Keratinocyte (primary cell): ENCODE results near the gene NLRP9. TPM values are rescaled to one million over a fixed set of nuclear protein-coding genes. Genes with fewer than 3 reads are reported as not detected.
"Not testable (repeated sequence)": the region's sequence is repeated elsewhere in the genome, so short reads cannot be mapped to it uniquely, and the experiment has no call there.

Experiments
- DNase-seq: peaks from one replicate; pipeline ENCODE4 v3.0.0-alpha.2; 2011; ENCODE audit warnings: low read depth, missing footprints, low spot score
- FAIRE-seq: peaks from 2 replicates; lab custom pipeline; 2011; peaks lifted over from hg19 to GRCh38; lab: Jason Lieb, UNC
- H2AFZ ChIP-seq: 2 replicates; pipeline ENCODE4 v1.6.0; 2012; ENCODE audit warnings: low read length, control low read depth, inconsistent platforms; ENCODE audit not compliant: control insufficient read depth
- H3K27ac ChIP-seq: 2 replicates; pipeline ENCODE4 v1.5.1; 2011; ENCODE audit warnings: low read length; ENCODE audit not compliant: control insufficient read depth, insufficient read depth
- H3K27me3 ChIP-seq: 3 replicates; pipeline ENCODE4 v1.6.0; 2011; ENCODE audit warnings: low read length; ENCODE audit not compliant: control insufficient read depth, insufficient read depth; ENCODE audit errors: extremely low read depth
- H3K36me3 ChIP-seq, 2 experiments: 2 replicates in 1 of 2; 3 replicates in 1 of 2; pipeline ENCODE4 v1.5.1; 2011; ENCODE audit warnings: low read length in 2 of 2, mild to moderate bottlenecking in 1 of 2; ENCODE audit not compliant: control insufficient read depth in 2 of 2, insufficient read depth in 2 of 2; ENCODE audit errors: extremely low read depth in 1 of 2
- H3K4me1 ChIP-seq: 3 replicates; pipeline ENCODE4 v1.5.1; 2011; ENCODE audit warnings: low read length; ENCODE audit not compliant: control insufficient read depth, insufficient read depth; ENCODE audit errors: extremely low read depth
- H3K4me2 ChIP-seq: 3 replicates; pipeline ENCODE4 v1.6.0; 2011; ENCODE audit warnings: low read depth, low read length; ENCODE audit not compliant: control insufficient read depth, insufficient read depth; ENCODE audit errors: extremely low read depth
- H3K4me3 ChIP-seq, 3 experiments: fragments of 200-600 bp in 1 of 3; sonication (generic) in 1 of 3; 2 replicates in 2 of 3; 3 replicates in 1 of 3; pipeline ENCODE4 v1.5.1; 2011 to 2016; ENCODE audit warnings: low read length in 3 of 3, mild to moderate bottlenecking in 3 of 3, control low read depth in 2 of 3, inconsistent platforms in 1 of 3, low read depth in 1 of 3, mixed read lengths in 1 of 3, mixed run types in 1 of 3, moderate library complexity in 1 of 3; ENCODE audit not compliant: control insufficient read depth in 2 of 3, insufficient read depth in 2 of 3; ENCODE audit errors: extremely low read depth in 1 of 3
- H3K79me2 ChIP-seq: 2 replicates; pipeline ENCODE4 v1.6.0; 2012; ENCODE audit warnings: low read length; ENCODE audit not compliant: control insufficient read depth, insufficient read depth
- H3K9ac ChIP-seq: 3 replicates; pipeline ENCODE4 v1.6.0; 2011; ENCODE audit warnings: low read length; ENCODE audit not compliant: control insufficient read depth, insufficient read depth; ENCODE audit errors: extremely low read depth
- H3K9me1 ChIP-seq: 3 replicates; pipeline ENCODE4 v1.6.0; 2011; ENCODE audit warnings: low read length; ENCODE audit not compliant: control insufficient read depth, insufficient read depth; ENCODE audit errors: extremely low read depth
- H3K9me3 ChIP-seq: 2 replicates; pipeline ENCODE4 v1.5.1; 2012; ENCODE audit warnings: low read depth, low read length; ENCODE audit not compliant: control insufficient read depth
- H4K20me1 ChIP-seq: 3 replicates; pipeline ENCODE4 v1.6.0; 2011; ENCODE audit warnings: low read length; ENCODE audit not compliant: control insufficient read depth, insufficient read depth; ENCODE audit errors: extremely low read depth
- EZH2 ChIP-seq: IDR thresholded peaks from one replicate; pipeline ENCODE4 v1.6.1; 2012; ENCODE audit warnings: inconsistent platforms, mild to moderate bottlenecking, low read length, moderate library complexity
- dilution Hi-C: fragments of 300-500 bp; cut with MboI; formaldehyde crosslinking; loops from one replicate; pipeline ENCODE4 v1.7.0; 2020; ENCODE audit warnings: low sequenced_read_pairs; ENCODE audit not compliant: extremely low pct_ligation_motif_present
- polyA plus RNA-seq, 5 experiments: library from polyadenylated mRNA; depleted of rRNA in 3 of 5; stranded (reverse) in 3 of 5; stranded (forward) in 1 of 5; unstranded in 1 of 5; fragments of >200 nt; gene quantifications; 1 replicate in 1 of 5; 2 replicates in 3 of 5; 3 replicates in 1 of 5; pipeline versions ENCODE4 v1.2.1 to v1.2.3, GENCODE V29; 2011 to 2012; ENCODE audit warnings: missing spikeins in 2 of 5, low read depth in 1 of 5, low replicate concordance in 1 of 5
- TF ChIP-seq, protein P1 (sequence below), 3 experiments: IDR thresholded peaks in 1 of 3; conservative IDR thresholded peaks in 1 of 3; optimal IDR thresholded peaks in 1 of 3; 2 replicates in 2 of 3; 3 replicates in 1 of 3; pipeline versions ENCODE3 to v1.5.1; 2011; ENCODE audit warnings: low read length in 3 of 3, mild to moderate bottlenecking in 3 of 3, moderate library complexity in 2 of 3, control low read depth in 1 of 3, inconsistent platforms in 1 of 3; ENCODE audit not compliant: insufficient read depth in 2 of 3; ENCODE audit errors: extremely low read depth in 1 of 3

Gene NLRP9
- polyA plus RNA-seq, 1 donor (not counting 4 experiments of a cell fraction or from before 2014, with no cell fraction given), result not detected

DNA sequence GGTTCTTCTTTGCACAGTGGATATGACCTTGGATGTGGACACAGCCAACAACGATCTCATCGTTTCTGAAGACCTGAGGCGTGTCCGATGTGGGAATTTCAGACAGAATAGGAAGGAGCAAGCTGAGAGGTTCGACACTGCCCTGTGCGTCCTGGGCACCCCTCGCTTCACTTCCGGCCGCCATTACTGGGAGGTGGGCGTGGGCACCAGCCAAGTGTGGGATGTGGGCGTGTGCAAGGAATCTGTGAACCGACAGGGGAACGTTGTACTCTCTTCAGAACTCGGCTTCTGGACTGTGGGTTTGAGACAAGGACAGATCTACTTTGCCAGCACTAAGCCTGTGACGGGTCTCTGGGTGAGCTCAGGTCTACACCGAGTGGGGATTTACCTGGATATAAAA lies 40.1 kb upstream of the NLRP9 start:
- FAIRE-seq, result no peak
- dilution Hi-C loops, result no loop called here

DNA sequence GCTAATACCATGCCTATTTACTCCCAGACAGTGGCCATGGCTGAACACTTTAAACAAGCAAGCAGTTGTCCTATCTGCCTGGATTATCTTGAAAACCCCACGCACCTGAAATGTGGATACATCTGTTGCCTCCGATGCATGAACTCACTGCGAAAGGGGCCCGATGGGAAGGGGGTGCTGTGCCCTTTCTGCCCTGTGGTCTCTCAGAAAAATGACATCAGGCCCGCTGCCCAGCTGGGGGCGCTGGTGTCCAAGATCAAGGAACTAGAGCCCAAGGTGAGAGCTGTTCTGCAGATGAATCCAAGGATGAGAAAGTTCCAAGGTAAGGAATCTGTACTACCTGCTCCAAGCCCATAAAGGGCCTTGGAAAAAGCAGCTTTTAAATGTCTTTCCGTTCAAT lies 39.3 kb upstream of the NLRP9 start:
- Histone ChIP-seq H3K4me2 (no peak overlapping the region), H3K9me3 (no peaks in the 10 kb centered on the region), H3K4me1 (no peaks in the 10 kb centered on the region), H3K79me2 (no peaks in the 10 kb centered on the region), H3K9ac (no peak overlapping the region), H2AFZ (no peak overlapping the region), H3K9me1 (no peaks in the 10 kb centered on the region), H4K20me1 (no peaks in the 10 kb centered on the region), H3K4me3 (no peak overlapping the region), H3K27ac (no peak overlapping the region), H3K36me3 (no peaks in the 10 kb centered on the region), H3K27me3 (no peaks in the 10 kb centered on the region)
- no peak for TF ChIP-seq EZH2
- TF ChIP-seq, protein P1, sequence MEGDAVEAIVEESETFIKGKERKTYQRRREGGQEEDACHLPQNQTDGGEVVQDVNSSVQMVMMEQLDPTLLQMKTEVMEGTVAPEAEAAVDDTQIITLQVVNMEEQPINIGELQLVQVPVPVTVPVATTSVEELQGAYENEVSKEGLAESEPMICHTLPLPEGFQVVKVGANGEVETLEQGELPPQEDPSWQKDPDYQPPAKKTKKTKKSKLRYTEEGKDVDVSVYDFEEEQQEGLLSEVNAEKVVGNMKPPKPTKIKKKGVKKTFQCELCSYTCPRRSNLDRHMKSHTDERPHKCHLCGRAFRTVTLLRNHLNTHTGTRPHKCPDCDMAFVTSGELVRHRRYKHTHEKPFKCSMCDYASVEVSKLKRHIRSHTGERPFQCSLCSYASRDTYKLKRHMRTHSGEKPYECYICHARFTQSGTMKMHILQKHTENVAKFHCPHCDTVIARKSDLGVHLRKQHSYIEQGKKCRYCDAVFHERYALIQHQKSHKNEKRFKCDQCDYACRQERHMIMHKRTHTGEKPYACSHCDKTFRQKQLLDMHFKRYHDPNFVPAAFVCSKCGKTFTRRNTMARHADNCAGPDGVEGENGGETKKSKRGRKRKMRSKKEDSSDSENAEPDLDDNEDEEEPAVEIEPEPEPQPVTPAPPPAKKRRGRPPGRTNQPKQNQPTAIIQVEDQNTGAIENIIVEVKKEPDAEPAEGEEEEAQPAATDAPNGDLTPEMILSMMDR (optimal IDR thresholded peaks at IDR 0.05 in 1 of 3, IDR thresholded peaks at IDR 0.05 in 1 of 3, conservative IDR thresholded peaks at IDR 0.05 in 1 of 3; ENCODE audit: extremely low read depth in 1 of 3, insufficient read depth in 2 of 3, low read length in 3 of 3), result no peak
- FAIRE-seq (no peak), DNase-seq (no peak)
- dilution Hi-C loops, result no loop called here

More for the DNA sequence above, 40.1 kb upstream of the NLRP9 start:
- H3K9ac ChIP-seq, result no peak overlapping the region
- H4K20me1 ChIP-seq, result no peaks in the 10 kb centered on the region
- no peaks in the 10 kb centered on the region for H3K27me3 ChIP-seq
- no peak for DNase-seq
- TF ChIP-seq EZH2, result no peak
- TF ChIP-seq, protein P1 (optimal IDR thresholded peaks at IDR 0.05 in 1 of 3, IDR thresholded peaks at IDR 0.05 in 1 of 3, conservative IDR thresholded peaks at IDR 0.05 in 1 of 3; ENCODE audit: extremely low read depth in 1 of 3, insufficient read depth in 2 of 3, low read length in 3 of 3), result no peak
- H3K79me2 ChIP-seq, result no peaks in the 10 kb centered on the region
- H3K36me3 ChIP-seq, result no peaks in the 10 kb centered on the region
- H3K4me2 ChIP-seq, result no peak overlapping the region
- no peaks in the 10 kb centered on the region for H3K4me1 ChIP-seq
- H2AFZ ChIP-seq, result no peak overlapping the region
- no peak overlapping the region for H3K27ac ChIP-seq
- no peaks in the 10 kb centered on the region for H3K9me1 ChIP-seq
- H3K4me3 ChIP-seq, result no peak overlapping the region
- H3K9me3 ChIP-seq, result no peaks in the 10 kb centered on the region

DNA sequence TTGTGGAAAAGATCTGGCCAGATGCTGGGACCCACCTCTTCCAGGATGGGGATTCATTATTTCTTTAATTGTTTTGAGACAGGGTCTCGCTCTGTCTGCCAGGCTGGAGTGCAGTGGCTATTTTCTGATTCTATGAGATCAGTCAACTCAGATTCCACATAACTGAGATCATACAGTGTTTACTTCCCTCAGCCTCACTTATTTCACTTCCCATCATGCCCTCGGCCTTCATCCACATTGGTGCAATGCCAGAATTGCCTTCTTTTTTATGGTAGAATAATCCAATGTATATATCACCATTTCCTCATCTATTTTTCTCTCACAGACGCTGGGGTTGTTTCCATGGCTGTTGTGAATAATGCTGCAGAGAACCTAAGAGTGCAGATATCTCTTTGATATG lies 31.4 kb upstream of the NLRP9 start:
- H3K4me1 ChIP-seq, H3K9me3 ChIP-seq, DNase-seq, H3K27me3 ChIP-seq, H3K9me1 ChIP-seq, H3K36me3 ChIP-seq, FAIRE-seq, H3K27ac ChIP-seq, H3K4me3 ChIP-seq, H3K79me2 ChIP-seq, H4K20me1 ChIP-seq, H3K9ac ChIP-seq, H2AFZ ChIP-seq, H3K4me2 ChIP-seq, dilution Hi-C loops: not testable (repeated sequence)

GRCh38 chr19:55768818-55769217 lies 30.6 kb upstream of the NLRP9 start, which contains the start of gene RFPL4AL1:
TSS of gene RFPL4AL1 (plus strand) at chr19:55769118. CDS start at chr19:55771805, 2,687 bp downstream.
- H3K4me3 ChIP-seq, H3K27ac ChIP-seq, dilution Hi-C loops, H3K9me3 ChIP-seq, H3K79me2 ChIP-seq, H4K20me1 ChIP-seq, H3K27me3 ChIP-seq, H2AFZ ChIP-seq, FAIRE-seq, H3K4me2 ChIP-seq, DNase-seq, H3K9ac ChIP-seq, H3K9me1 ChIP-seq, H3K4me1 ChIP-seq, H3K36me3 ChIP-seq: not testable (repeated sequence)
